Central memory CD8-positive, alpha-beta T cell (primary cell): Measurements from ENCODE around the gene OPRL1.

Experiments
- ATAC-seq: fragments of 150-1000 bp; cut with Tn5 transposase; replicated peaks from 2 replicates; pipeline ENCODE4 v1.10.0; 2022; ENCODE audit warnings: mild to moderate bottlenecking, moderate FRiP score, moderate number of reproducible peaks; ENCODE audit not compliant: poor library complexity, severe bottlenecking; ENCODE audit errors: extremely low read depth
- DNase-seq, 2 donors: peaks; one replicate each; pipeline ENCODE4 v3.0.0; 2021; ENCODE audit warnings: low spot score in 2 of 2
- H3K27ac Mint-ChIP-seq: one replicate; pipeline ENCODE4 v1.8.0; 2022; ENCODE audit warnings: low read depth, mild to moderate bottlenecking, moderate library complexity, mixed read lengths
- H3K27me3 Mint-ChIP-seq: one replicate; pipeline ENCODE4 v1.8.0; 2022; ENCODE audit warnings: mixed read lengths
- H3K36me3 Mint-ChIP-seq: one replicate; pipeline ENCODE4 v1.8.0; 2022; ENCODE audit warnings: mild to moderate bottlenecking, moderate library complexity, mixed read lengths; ENCODE audit not compliant: insufficient read depth
- H3K4me1 Mint-ChIP-seq: one replicate; pipeline ENCODE4 v1.8.0; 2022; ENCODE audit warnings: mixed read lengths
- H3K4me3 Mint-ChIP-seq: one replicate; pipeline ENCODE4 v1.8.0; 2022; ENCODE audit warnings: mild to moderate bottlenecking, moderate library complexity, mixed read lengths
- H3K9me3 Mint-ChIP-seq: one replicate; pipeline ENCODE4 v1.8.0; 2022; ENCODE audit warnings: mixed read lengths

Gene OPRL1

DNA sequence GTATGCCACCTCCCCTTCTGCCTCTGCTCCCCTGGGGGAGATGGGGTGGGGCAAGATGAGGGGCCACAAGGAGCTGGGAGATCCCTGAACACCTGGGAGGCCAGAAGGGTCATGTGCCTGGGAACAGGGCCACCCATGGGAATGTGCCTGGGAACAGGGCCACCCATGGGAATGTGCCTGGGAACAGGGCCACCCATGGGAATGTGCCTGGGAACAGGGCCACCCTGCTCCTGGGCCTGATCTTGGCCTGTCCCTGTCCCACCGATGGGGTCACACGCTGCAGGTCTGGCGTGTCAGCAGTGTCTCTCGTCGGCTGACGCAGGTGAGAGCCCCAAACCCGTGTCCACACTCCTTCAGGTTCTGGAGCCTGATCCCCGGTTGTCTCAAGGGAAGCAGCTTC is 4.9 kb upstream of the OPRL1 start:
- no peak for ATAC-seq
- Mint-ChIP-seq H3K9me3 (no peaks in the 10 kb centered on the region), H3K4me1 (peaks cover 24% of the 10 kb centered on the region), H3K27ac (peak overlapping the region; percentile 71), H3K4me3 (no peak overlapping the region), H3K36me3 (peaks cover 12% of the 10 kb centered on the region), H3K27me3 (no peaks in the 10 kb centered on the region)
- DNase-seq = no peak

DNA sequence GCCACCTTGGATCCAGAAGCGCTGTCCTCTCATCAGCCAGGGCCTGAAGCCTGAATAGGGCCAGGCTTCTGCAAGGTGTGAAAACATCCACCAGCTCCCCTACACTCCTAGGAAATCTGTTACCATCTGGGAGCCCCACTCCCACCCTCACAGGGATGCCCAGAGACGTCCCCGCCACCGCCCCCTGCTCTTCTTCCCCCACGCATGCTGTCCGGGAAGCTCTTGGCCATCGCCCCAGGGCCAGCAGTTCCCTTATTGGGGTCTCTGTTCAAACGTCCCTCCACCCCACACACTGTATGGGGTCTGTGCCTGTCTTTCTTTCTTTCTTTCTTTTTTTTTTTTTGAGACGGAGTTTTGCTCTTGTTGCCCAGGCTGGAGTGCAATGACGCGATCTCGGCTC is 4.3 kb upstream of the OPRL1 start:
- H3K4me1 Mint-ChIP-seq = peaks cover 29% of the 10 kb centered on the region
- DNase-seq (no peak), ATAC-seq (no peak)
- no peaks in the 10 kb centered on the region for H3K9me3 Mint-ChIP-seq
- H3K27me3 Mint-ChIP-seq = no peaks in the 10 kb centered on the region
- peak overlapping the region; percentile 93 for H3K4me3 Mint-ChIP-seq
- peaks cover 13% of the 10 kb centered on the region for H3K36me3 Mint-ChIP-seq
- peak overlapping the region; percentile 71 for H3K27ac Mint-ChIP-seq

DNA sequence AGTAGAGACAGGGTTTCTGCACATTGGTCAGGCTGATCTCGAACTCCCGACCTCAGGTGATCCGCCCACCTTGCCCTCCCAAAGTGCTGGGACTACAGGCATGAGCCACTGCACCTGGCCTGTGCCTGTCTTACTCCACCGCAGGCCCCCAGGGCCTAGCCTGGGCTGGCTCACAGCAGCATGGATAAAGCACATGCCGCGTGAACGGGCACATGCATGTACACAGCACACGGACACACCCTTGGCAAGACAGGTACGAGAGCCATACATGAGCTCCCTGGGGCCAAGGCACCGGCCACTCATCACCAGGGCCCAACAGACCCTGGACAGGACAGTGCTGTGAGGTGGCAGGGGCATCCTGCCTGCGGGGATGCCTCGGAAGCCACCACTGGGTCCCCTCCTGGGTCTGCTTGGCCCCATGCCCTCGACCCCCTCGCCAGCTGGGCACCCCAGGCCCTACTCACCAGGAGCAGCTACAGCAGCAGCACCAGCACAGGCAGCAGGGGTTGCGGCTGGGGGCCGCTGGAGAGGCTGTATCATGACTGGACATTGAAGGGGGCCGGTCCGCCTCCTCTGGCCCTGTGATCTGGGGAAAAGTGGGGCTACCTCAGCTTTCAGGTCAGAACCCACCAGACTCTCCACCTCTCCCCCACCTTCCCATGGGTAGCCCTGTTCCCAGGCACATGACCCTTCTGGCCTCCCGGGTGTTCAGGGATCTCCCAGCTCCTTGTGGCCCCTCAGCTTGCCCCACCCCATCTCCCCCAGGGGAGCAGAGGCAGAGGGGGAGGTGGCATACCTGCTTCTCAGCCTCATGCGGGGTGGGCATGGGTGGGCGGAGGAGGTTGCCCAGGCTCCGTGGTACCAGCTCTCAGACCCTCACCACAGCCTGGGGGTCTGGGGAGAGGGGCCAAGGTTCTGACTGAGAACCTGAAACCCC is 3.6 kb upstream of the OPRL1 start:
- no peak for ATAC-seq
- peaks cover 33% of the 10 kb centered on the region for H3K4me1 Mint-ChIP-seq
- peak overlapping the region; percentile 93 for H3K4me3 Mint-ChIP-seq
- H3K36me3 Mint-ChIP-seq = peaks cover 13% of the 10 kb centered on the region
- DNase-seq = no peak
- H3K27me3 Mint-ChIP-seq = no peaks in the 10 kb centered on the region
- peak overlapping the region; percentile 71 for H3K27ac Mint-ChIP-seq
- H3K9me3 Mint-ChIP-seq = no peaks in the 10 kb centered on the region

GRCh38 chr20:64077094-64077493 is 2.8 kb upstream of the OPRL1 start:
- H3K4me1 Mint-ChIP-seq = peaks cover 40% of the 10 kb centered on the region
- no peak for DNase-seq
- peak overlapping the region; percentile 93 for H3K4me3 Mint-ChIP-seq
- no peak for ATAC-seq
- H3K27me3 Mint-ChIP-seq = no peaks in the 10 kb centered on the region
- peak overlapping the region; percentile 41 for H3K27ac Mint-ChIP-seq
- peaks cover 13% of the 10 kb centered on the region for H3K36me3 Mint-ChIP-seq
- no peaks in the 10 kb centered on the region for H3K9me3 Mint-ChIP-seq

GRCh38 chr20:64077541-64077875 is 2.4 kb upstream of the OPRL1 start:
- H3K4me1 Mint-ChIP-seq = peaks cover 44% of the 10 kb centered on the region
- H3K36me3 Mint-ChIP-seq = peaks cover 13% of the 10 kb centered on the region
- H3K27ac Mint-ChIP-seq = peak overlapping the region; percentile 70
- no peak for DNase-seq
- peak overlapping the region; percentile 93 for H3K4me3 Mint-ChIP-seq
- ATAC-seq = peak; percentile 4
- no peaks in the 10 kb centered on the region for H3K9me3 Mint-ChIP-seq
- no peaks in the 10 kb centered on the region for H3K27me3 Mint-ChIP-seq

DNA sequence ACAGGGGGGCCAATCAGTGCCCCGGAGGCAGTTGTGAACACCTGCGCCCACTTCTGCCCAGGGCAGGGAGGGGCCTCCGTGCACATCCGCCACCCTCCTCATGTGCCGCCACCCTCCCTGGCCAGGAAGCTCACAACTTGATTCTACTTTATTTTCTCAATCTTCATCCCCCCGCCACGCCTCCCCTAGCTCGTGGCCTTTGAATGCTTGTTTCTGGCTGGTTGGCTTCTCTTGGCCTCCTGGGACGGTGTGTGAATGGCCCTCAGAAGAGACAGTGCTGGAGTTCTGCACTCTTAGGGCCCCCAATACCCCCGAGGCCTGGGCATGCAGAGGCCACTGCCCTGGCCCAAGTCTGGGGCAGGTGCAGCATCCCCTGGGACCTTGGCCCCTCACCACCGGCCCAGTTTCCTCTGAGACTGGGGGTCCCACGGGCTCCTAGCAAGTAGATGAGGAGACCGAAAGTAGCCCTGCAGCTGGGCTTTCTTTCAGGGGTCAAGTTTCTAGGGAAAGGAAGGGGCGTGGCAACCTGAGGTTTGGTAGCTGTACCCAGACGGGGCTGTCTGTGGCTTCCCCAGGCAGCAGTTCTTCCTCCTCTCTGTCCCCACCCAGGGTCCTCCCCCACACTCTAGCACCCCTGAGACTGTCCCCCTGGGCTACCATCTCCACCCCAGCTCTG is 1.9 kb upstream of the OPRL1 start:
- H3K27ac Mint-ChIP-seq = peak overlapping the region; percentile 70
- DNase-seq = peak; percentile 49 to 59
- peaks cover 49% of the 10 kb centered on the region for H3K4me1 Mint-ChIP-seq
- no peaks in the 10 kb centered on the region for H3K27me3 Mint-ChIP-seq
- peak overlapping the region; percentile 93 for H3K4me3 Mint-ChIP-seq
- ATAC-seq = peak; percentile 66
- no peaks in the 10 kb centered on the region for H3K9me3 Mint-ChIP-seq
- peaks cover 13% of the 10 kb centered on the region for H3K36me3 Mint-ChIP-seq

- H3K9me3 Mint-ChIP-seq = no peaks in the 10 kb centered on the region
Measured at GRCh38 chr20:64078934-64079272, 979 bp upstream of the OPRL1 start.

DNA sequence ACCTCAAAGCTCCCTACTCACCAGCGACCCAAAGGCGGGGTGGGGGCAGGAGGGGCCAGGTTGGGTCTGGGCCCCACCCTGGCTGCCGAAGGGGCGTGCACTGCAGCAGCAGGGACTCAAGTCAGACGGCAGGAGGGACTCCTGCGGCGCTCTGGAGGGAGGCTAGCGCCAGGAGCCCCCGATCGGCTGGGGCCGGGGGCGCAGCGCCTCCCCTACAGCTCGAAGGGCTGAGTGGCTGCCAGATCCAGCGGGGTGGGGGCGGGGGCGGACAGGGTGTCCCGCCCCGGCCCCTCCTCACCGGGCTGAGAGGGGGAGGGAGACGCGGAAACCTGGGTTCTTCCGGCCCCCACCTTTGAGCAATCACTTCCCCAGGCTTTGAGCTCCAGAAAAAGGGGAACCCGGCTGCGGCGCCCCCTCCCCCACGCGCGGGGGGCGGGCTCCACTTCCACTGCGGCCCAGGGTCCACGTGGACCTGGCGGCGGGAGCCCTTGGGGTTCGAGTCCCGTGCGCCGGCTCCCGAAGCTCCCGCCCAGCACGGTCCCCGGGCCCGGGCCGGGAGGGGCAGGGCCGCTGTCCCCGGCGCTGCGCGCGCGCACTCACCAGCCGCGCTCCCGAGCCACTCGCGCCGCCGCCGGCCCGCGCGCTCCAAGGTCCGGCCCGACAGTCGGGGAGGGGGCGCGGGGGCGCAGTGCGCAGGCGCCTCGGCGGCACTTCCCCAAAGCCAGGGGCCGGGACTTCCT is 439 bp upstream of the OPRL1 start, which contains the start of gene RGS19:
Gene RGS19 (minus strand): TSS at position 246 of the 740 bp plus-strand sequence. CDS start 2,632 bp downstream, outside the sequence.
- peak within 1 kb of the TSS; percentile 70 for H3K27ac Mint-ChIP-seq
- H3K36me3 Mint-ChIP-seq = peaks cover 13% of the 10 kb centered on the region
- H3K27me3 Mint-ChIP-seq = no peaks in the 10 kb centered on the region
- H3K9me3 Mint-ChIP-seq = no peaks in the 10 kb centered on the region
- ATAC-seq (peak; percentile 24), DNase-seq (peak; percentile 40 to 48)
- H3K4me3 Mint-ChIP-seq = peak within 1 kb of the TSS; percentile 93
- H3K4me1 Mint-ChIP-seq = peaks cover 57% of the 10 kb centered on the region

More at GRCh38 chr20:64078934-64079272, 979 bp upstream of the OPRL1 start:
- Mint-ChIP-seq H3K27me3 (no peaks in the 10 kb centered on the region), H3K27ac (peak overlapping the region; percentile 70), H3K4me3 (peak overlapping the region; percentile 93), H3K36me3 (peaks cover 14% of the 10 kb centered on the region), H3K4me1 (peaks cover 52% of the 10 kb centered on the region)
- ATAC-seq (no peak), DNase-seq (no peak)

- DNase-seq (no peak), ATAC-seq (no peak)
- Mint-ChIP-seq H3K9me3 (no peaks in the 10 kb centered on the region), H3K36me3 (peaks cover 10% of the 10 kb centered on the region), H3K27me3 (no peaks in the 10 kb centered on the region), H3K4me3 (peak overlapping the region; percentile 78), H3K27ac (peak overlapping the region; percentile 71), H3K4me1 (peaks cover 53% of the 10 kb centered on the region)
Measured at GRCh38 chr20:64080813-64081623, 1.1 kb downstream of the OPRL1 start.

DNA sequence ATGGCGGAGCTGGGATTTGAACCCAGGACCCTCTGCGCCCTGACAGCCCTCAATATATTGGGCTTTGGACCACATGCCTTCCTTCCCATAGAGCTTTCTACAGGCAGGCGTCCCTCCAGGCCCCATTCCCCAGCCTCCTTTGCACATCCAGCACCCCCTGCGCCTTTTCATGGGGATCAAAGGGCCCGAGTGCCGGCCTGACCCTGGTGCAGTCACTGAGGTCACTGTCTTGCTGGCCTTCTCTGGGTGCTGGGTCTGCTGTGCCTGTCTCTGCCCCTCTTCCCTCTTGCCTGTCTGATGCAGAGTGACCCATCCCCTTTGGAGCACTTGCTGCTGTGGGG is 1.7 kb downstream of the OPRL1 start:
- Mint-ChIP-seq H3K9me3 (no peaks in the 10 kb centered on the region), H3K36me3 (peaks cover 10% of the 10 kb centered on the region), H3K4me3 (peak overlapping the region; percentile 78), H3K27me3 (no peaks in the 10 kb centered on the region), H3K27ac (peak overlapping the region; percentile 71), H3K4me1 (peaks cover 53% of the 10 kb centered on the region)
- DNase-seq (no peak), ATAC-seq (no peak)

DNA sequence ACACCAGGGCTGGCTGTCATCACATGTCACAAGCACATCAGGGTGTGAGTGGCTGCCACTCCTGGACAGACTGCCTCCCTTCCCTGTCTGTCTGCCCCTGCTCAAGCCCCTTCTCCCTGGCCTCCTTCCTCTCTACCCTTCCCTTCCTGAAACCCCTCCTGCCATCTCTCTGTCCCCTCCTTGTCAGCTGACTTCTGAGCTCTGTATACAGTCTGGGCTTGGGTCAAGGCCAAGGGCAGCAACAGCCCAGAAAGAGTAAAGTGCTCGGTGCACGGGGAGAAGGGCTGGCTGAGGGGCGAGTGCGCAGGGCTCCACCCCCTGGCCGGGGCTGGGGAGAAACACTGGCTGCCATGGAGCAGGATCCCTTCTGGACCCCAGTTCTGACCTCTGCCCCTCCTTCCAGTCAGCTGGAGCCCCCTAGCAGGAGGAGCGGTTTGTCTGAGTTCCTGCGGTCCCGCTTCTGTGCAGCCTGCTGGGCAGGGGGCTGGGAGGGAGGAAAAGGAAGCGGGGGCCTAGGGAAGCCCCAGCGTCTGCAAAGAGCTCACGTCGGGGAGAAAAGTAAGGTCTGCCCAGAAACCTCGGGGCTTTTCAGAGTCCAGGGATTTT is 2.3 kb downstream of the OPRL1 start:
- H3K27me3 Mint-ChIP-seq = no peaks in the 10 kb centered on the region
- H3K4me1 Mint-ChIP-seq = peaks cover 50% of the 10 kb centered on the region
- H3K27ac Mint-ChIP-seq = peak overlapping the region; percentile 71
- ATAC-seq (no peak), DNase-seq (no peak)
- H3K36me3 Mint-ChIP-seq = peaks cover 9% of the 10 kb centered on the region
- H3K9me3 Mint-ChIP-seq = no peaks in the 10 kb centered on the region
- peak overlapping the region; percentile 78 for H3K4me3 Mint-ChIP-seq
